ENCODE results near the gene SYT12. TPM values are rescaled to one million over a fixed set of nuclear protein-coding genes. Genes with fewer than 3 reads are reported as not detected.
A peak's percentile ranks its signal among the peaks of the same experiment; 100 is the strongest.

SYT12 gene
- total RNA-seq, 2 experiments from 2014 or later = not detected

DNA sequence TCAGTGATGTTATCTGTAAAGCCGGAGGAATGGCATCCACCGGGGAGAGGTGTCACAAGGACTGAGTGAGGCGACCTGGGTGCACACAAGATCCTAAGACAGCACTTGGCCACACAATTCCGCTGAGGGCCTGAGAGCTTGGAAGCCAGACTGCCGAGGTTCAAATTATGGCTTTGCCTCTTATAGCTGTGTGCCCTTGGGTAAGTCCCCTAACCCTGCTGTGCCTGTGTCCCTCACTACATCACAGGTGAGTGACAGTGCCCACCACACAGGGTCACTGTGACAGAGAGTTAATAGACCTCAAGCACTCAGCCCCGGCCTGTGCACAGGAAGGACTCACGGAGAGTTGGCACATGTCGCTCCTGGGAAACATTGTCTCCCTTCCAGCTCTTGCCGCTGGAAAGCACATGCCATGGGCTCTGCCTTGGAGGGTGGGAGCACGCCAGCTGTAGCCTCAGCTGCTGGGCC is 34.3 kb downstream of the SYT12 start:
- Mint-ChIP-seq H3K9me3 (ENCODE audit: low read depth) (no peaks in the 10 kb centered on the region), H3K36me3 (no peaks in the 10 kb centered on the region), H3K27me3 (peaks cover 6% of the 10 kb centered on the region), H3K4me1 (peaks cover 10% of the 10 kb centered on the region), H3K4me3 (no peak overlapping the region), H3K27ac (no peak overlapping the region)
- DNase-seq = no peak
- no peak for ATAC-seq
- CTCF ChIA-PET = interaction anchor here (0.7 to 1.4 kb wide), 2 partner anchors 49 to 110 kb away, joined by 3 to 4 read pairs; no protein-coding TSS in a partner anchor

DNA sequence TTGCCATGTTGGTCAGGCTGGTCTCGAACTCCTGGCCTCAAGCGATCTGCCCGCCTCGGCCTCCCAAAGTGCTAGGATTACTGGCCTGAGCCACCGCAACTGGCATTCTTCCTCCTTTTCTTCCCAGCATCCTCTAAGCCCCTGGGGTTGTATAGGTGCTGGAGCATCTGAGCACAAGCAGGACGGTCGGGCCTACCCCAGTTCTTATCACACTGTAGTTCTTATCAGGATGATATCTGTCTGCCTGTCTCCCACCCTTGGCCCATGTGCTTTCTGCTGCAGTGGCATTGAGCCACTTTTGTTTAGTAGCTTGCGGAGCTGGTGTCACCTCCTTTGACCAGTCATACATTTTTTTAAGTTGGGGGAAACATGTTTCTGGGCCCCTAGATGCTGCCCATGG is 35.6 kb downstream of the SYT12 start:
- no peak for DNase-seq
- Mint-ChIP-seq H3K9me3 (ENCODE audit: low read depth) (no peaks in the 10 kb centered on the region), H3K27ac (no peak overlapping the region), H3K27me3 (peaks cover 6% of the 10 kb centered on the region), H3K4me1 (peaks cover 10% of the 10 kb centered on the region), H3K36me3 (no peaks in the 10 kb centered on the region), H3K4me3 (no peak overlapping the region)
- CTCF ChIA-PET = interaction anchor here (0.9 kb wide), 1 partner anchor 14 kb away, joined by 3 read pairs; no protein-coding TSS in a partner anchor
- ATAC-seq = no peak

DNA sequence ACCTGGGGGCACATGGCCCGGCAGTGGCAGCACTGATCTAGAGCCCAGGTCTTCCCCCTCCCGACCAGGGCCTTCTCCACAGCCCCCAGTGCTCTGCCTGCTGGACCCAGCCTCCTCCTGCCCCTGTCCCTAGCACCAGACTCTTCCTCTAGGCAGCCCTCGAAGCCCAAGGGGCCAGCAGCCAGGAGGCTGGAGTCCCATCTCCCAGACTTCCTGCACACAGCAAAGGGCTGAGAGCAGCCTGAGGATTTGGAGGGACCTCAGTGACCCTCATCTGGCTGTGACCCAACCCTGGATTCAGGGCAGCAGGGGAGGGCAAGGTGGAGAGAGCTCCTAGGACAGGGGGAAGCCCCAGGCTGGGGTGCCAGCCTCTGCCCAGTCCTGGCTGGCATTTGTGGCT is 36.7 kb downstream of the SYT12 start:
- Mint-ChIP-seq H3K4me3 (no peak overlapping the region), H3K27ac (no peak overlapping the region), H3K27me3 (peaks cover 6% of the 10 kb centered on the region), H3K9me3 (ENCODE audit: low read depth) (no peaks in the 10 kb centered on the region), H3K4me1 (peaks cover 10% of the 10 kb centered on the region), H3K36me3 (no peaks in the 10 kb centered on the region)
- no peak for DNase-seq
- CTCF ChIA-PET = no interaction called here
- no peak for ATAC-seq

DNA sequence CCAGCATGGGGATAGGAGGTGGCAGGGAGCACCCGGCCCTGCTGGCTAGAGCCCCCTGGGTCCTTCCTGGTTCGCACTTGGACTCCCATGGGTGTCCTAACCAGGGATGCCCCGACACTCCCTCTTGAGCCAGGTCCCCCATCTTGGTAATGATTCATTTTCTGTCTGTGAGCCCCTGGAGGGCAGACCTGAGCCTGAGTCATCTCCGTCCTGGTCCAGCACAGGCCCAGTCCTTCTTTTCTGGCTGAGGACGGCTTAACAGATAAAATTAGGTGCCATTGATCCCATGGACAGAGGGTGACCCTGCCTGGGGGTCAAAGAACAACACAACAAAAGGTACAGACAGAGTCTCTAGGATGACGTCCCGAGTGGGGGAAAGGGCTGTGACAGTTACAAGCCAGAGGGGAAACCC is 37.2 kb downstream of the SYT12 start:
- H3K27me3 Mint-ChIP-seq = peaks cover 6% of the 10 kb centered on the region
- no peaks in the 10 kb centered on the region for H3K36me3 Mint-ChIP-seq
- CTCF ChIA-PET = no interaction called here
- ATAC-seq = no peak
- DNase-seq = no peak
- no peak overlapping the region for H3K27ac Mint-ChIP-seq
- no peaks in the 10 kb centered on the region for H3K9me3 Mint-ChIP-seq (ENCODE audit: low read depth)
- no peak overlapping the region for H3K4me3 Mint-ChIP-seq
- peaks cover 10% of the 10 kb centered on the region for H3K4me1 Mint-ChIP-seq

GRCh38 chr11:67062526-67063373 is 39.8 kb downstream of the SYT12 start:
- no peaks in the 10 kb centered on the region for H3K4me1 Mint-ChIP-seq
- H3K4me3 Mint-ChIP-seq = no peak overlapping the region
- no peak overlapping the region for H3K27ac Mint-ChIP-seq
- DNase-seq (no peak), ATAC-seq (no peak)
- H3K9me3 Mint-ChIP-seq (ENCODE audit: low read depth) = no peaks in the 10 kb centered on the region
- no peaks in the 10 kb centered on the region for H3K27me3 Mint-ChIP-seq
- CTCF ChIA-PET = interaction anchor here (0.9 kb wide), 1 partner anchor 9 kb away, joined by 3 read pairs; no protein-coding TSS in a partner anchor
- no peaks in the 10 kb centered on the region for H3K36me3 Mint-ChIP-seq

- no peak overlapping the region for H3K27ac Mint-ChIP-seq
These were observed 43.4 kb downstream of the SYT12 start for GRCh38 chr11:67066333-67066709.

DNA sequence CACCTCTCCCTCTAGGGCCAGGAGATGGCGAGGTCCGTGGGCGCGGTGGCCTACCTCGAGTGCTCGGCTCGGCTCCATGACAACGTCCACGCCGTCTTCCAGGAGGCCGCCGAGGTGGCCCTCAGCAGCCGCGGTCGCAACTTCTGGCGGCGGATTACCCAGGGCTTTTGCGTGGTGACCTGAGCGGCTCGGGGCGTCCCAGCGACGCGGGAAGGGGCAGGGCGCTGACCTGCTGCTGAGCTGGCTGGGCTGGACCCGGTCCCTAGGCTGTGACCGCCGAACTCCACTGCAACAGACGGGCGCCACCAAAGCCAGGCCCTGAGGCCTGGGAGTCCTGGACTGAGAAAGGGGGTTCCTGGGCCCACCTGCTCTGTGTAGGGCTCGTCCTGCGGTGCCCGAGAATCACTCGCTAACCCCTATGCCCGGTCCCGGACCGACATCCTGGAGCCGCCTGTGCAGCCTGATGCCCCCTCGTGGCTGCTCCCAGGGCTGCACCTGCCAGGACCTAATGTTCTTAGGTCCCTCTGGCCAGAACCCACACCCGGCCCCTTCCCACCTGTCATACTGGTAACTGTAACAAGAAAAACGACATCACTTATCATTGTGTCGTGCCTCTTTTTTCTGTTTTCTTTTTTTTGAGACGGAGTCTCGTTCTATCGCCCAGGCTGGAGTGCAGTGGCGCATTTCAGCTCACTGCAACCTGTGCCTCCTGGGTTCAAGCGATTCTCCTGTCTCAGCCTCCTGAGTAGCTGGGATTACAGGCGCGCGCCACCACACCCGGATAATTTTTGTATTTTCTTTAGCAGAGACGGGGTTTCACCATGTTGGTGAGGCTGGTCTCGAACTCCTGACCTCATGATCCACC is 48.7 kb downstream of the SYT12 start:
- no peak overlapping the region for H3K27ac Mint-ChIP-seq
- no peaks in the 10 kb centered on the region for H3K36me3 Mint-ChIP-seq
- H3K4me3 Mint-ChIP-seq = no peak overlapping the region
- DNase-seq (peak; percentile 85), ATAC-seq (peak; percentile 95)
- no peaks in the 10 kb centered on the region for H3K27me3 Mint-ChIP-seq
- H3K4me1 Mint-ChIP-seq = no peaks in the 10 kb centered on the region
- no peaks in the 10 kb centered on the region for H3K9me3 Mint-ChIP-seq (ENCODE audit: low read depth)
- CTCF ChIA-PET = interaction anchor here (1.1 to 4.5 kb wide), 13 partner anchors 11 to 700 kb away, joined by 3 to 41 read pairs (median 3); partner anchors contain the start of gene SLC29A2

More at GRCh38 chr11:67066333-67066709, 43.4 kb downstream of the SYT12 start:
- H3K27me3 Mint-ChIP-seq = no peaks in the 10 kb centered on the region
- no peaks in the 10 kb centered on the region for H3K4me1 Mint-ChIP-seq
- ATAC-seq = no peak
- no peaks in the 10 kb centered on the region for H3K9me3 Mint-ChIP-seq (ENCODE audit: low read depth)
- CTCF ChIA-PET = interaction anchor here (0.9 kb wide), 1 partner anchor 13 kb away, joined by 3 read pairs; no protein-coding TSS in a partner anchor
- H3K4me3 Mint-ChIP-seq = no peak overlapping the region
- H3K36me3 Mint-ChIP-seq = no peaks in the 10 kb centered on the region
- DNase-seq = no peak

DNA sequence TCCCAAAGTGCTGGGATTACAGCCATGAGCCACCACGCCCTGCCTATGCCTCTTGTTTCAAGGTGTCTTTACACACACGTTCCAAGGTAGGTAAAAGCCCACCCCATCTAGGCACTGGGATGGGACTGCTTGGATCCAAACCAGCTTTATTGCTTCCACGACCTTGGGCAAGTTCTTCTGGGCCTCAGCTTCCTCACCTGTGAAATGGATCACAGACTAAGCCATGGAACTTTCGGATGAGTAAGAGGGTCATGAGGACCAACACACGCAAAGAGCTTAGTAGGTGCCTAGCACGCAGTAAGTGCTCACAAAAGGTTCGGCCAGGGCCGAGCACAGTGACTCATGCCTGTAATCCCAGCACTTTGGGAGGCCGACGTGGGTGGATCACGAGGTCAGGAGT is 49.4 kb downstream of the SYT12 start:
- CTCF ChIA-PET = interaction anchor here (0.7 to 4.5 kb wide), 14 partner anchors 10 to 700 kb away, joined by 3 to 41 read pairs (median 3); partner anchors contain the start of gene SLC29A2
- Mint-ChIP-seq H3K36me3 (no peaks in the 10 kb centered on the region), H3K4me1 (no peaks in the 10 kb centered on the region), H3K9me3 (ENCODE audit: low read depth) (no peaks in the 10 kb centered on the region), H3K27me3 (no peaks in the 10 kb centered on the region), H3K4me3 (no peak overlapping the region), H3K27ac (no peak overlapping the region)
- no peak for ATAC-seq
- DNase-seq = no peak

- no peaks in the 10 kb centered on the region for H3K27me3 Mint-ChIP-seq
- no peak overlapping the region for H3K27ac Mint-ChIP-seq
- CTCF ChIA-PET = interaction anchor here (1.2 to 4.5 kb wide), 3 partner anchors 9 to 182 kb away, joined by 3 to 41 read pairs (median 18); no protein-coding TSS in a partner anchor
- ATAC-seq (no peak), DNase-seq (no peak)
- peaks cover 5% of the 10 kb centered on the region for H3K4me1 Mint-ChIP-seq
- H3K9me3 Mint-ChIP-seq (ENCODE audit: low read depth) = no peaks in the 10 kb centered on the region
- no peaks in the 10 kb centered on the region for H3K36me3 Mint-ChIP-seq
- no peak overlapping the region for H3K4me3 Mint-ChIP-seq
These were observed 51.0 kb downstream of the SYT12 start for GRCh38 chr11:67073908-67074307.

DNA sequence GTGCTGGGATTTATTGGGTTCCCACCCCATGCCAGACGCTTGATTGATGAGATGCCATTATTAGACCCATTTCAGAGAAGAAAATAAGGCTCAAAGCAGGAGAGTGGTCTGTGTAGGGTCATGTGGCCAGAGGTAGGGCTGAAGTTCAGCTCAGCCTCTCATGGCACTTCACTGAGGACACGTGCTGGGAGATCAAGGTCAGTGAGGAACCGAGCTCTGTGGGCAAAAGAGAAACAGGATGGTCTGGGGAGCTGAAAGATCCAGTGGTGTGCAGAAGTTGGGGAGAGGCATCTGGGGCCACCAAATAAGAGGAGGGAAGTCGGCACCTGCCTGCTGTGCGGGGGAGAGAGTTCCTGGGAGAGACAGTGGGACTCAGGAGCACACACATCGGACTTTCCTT is 53.3 kb downstream of the SYT12 start:
- CTCF ChIA-PET = interaction anchor here (1.6 kb wide), 2 partner anchors 22 to 24 kb away, joined by 5 read pairs; no protein-coding TSS in a partner anchor
- Mint-ChIP-seq H3K9me3 (ENCODE audit: low read depth) (no peaks in the 10 kb centered on the region), H3K4me1 (peaks cover 10% of the 10 kb centered on the region), H3K4me3 (no peak overlapping the region), H3K27me3 (no peaks in the 10 kb centered on the region), H3K27ac (no peak overlapping the region), H3K36me3 (no peaks in the 10 kb centered on the region)
- ATAC-seq (no peak), DNase-seq (no peak)

- no peak for DNase-seq
- no peak overlapping the region for H3K4me3 Mint-ChIP-seq
- no peak for ATAC-seq
- no peak overlapping the region for H3K27ac Mint-ChIP-seq
- CTCF ChIA-PET = no interaction called here
- H3K36me3 Mint-ChIP-seq = no peaks in the 10 kb centered on the region
- peaks cover 21% of the 10 kb centered on the region for H3K4me1 Mint-ChIP-seq
- no peaks in the 10 kb centered on the region for H3K27me3 Mint-ChIP-seq
- no peaks in the 10 kb centered on the region for H3K9me3 Mint-ChIP-seq (ENCODE audit: low read depth)
These were observed 56.3 kb downstream of the SYT12 start for GRCh38 chr11:67079065-67079705.

DNA sequence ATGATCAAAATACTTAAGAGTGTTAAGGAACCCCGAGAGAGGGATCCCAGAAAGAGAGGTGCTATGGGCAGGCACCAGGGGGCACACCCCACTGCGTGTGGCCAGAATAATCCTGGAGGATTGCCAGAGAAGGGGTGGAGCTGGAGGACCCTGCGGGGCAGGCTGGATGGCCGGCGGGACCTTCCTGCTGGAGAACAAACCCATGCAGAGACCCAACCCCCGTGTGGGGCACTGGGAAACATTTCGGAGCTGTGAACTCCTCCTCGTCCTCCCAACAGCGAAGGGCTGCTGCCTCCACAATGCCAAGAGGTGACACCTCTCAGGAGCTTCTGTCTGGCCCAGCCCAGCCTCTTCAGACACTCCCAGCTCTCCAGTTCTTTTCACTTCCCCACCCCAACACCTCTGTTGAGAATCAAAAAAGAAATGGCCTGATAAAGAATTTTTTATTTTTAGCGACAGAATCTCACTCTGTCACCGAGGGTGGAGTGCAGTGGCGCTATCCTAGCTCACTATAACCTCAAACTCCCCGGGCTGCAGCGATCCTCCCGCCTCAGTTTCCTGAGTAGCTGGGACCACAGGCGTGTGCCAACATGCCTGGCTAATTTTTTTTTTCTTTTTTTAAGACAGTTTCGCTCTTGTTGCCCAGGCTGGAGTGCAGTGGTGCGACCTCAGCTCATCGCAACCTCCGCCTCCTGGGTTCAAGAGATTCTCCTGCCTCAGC is 59.3 kb downstream of the SYT12 start:
- ATAC-seq (no peak), DNase-seq (no peak)
- Mint-ChIP-seq H3K27me3 (no peaks in the 10 kb centered on the region), H3K9me3 (ENCODE audit: low read depth) (no peaks in the 10 kb centered on the region), H3K4me1 (peaks cover 21% of the 10 kb centered on the region), H3K36me3 (no peaks in the 10 kb centered on the region), H3K27ac (no peak overlapping the region), H3K4me3 (no peak overlapping the region)
- CTCF ChIA-PET = interaction anchor here (0.7 to 3.5 kb wide), 15 partner anchors 9 to 301 kb away, joined by 3 to 18 read pairs (median 4); no protein-coding TSS in a partner anchor
